ENCODE results near the gene NOTCH1. TPM values are rescaled to one million over a fixed set of nuclear protein-coding genes. Genes with fewer than 3 reads are reported as not detected.

Gene NOTCH1
- total RNA-seq, 1 experiment from 2014 or later: 28.5 TPM

GRCh38 chr9:136508729-136509500 lies 36.9 kb downstream of the NOTCH1 start:
- Histone ChIP-seq H3K27ac (no peak overlapping the region), H3K36me3 (peaks cover 46% of the 10 kb centered on the region), H3K4me3 (no peak overlapping the region), H3K4me1 (no peaks in the 10 kb centered on the region), H3K27me3 (no peaks in the 10 kb centered on the region), H3K9me3 (replicated peaks) (no peaks in the 10 kb centered on the region)
- DNase-seq: no peak

- Histone ChIP-seq H3K27ac (no peak overlapping the region), H3K36me3 (peaks cover 39% of the 10 kb centered on the region), H3K4me3 (no peak overlapping the region), H3K4me1 (no peaks in the 10 kb centered on the region), H3K9me3 (replicated peaks) (no peaks in the 10 kb centered on the region), H3K27me3 (no peaks in the 10 kb centered on the region)
- DNase-seq: no peak
These were observed 37.9 kb downstream of the NOTCH1 start for GRCh38 chr9:136507992-136508375.

- Histone ChIP-seq H3K9me3 (replicated peaks) (no peaks in the 10 kb centered on the region), H3K4me1 (no peaks in the 10 kb centered on the region), H3K4me3 (no peak overlapping the region), H3K27ac (no peak overlapping the region), H3K36me3 (peaks cover 36% of the 10 kb centered on the region), H3K27me3 (no peaks in the 10 kb centered on the region)
- DNase-seq: no peak
These were observed 38.4 kb downstream of the NOTCH1 start for GRCh38 chr9:136507221-136507991.

GRCh38 chr9:136506425-136506824 lies 39.4 kb downstream of the NOTCH1 start:
- H3K9me3 ChIP-seq (replicated peaks): no peaks in the 10 kb centered on the region
- no peaks in the 10 kb centered on the region for H3K27me3 ChIP-seq
- H3K4me3 ChIP-seq: no peak overlapping the region
- H3K36me3 ChIP-seq: peaks cover 34% of the 10 kb centered on the region
- no peaks in the 10 kb centered on the region for H3K4me1 ChIP-seq
- H3K27ac ChIP-seq: no peak overlapping the region
- no peak for DNase-seq

- no peak overlapping the region for H3K4me3 ChIP-seq
- no peaks in the 10 kb centered on the region for H3K9me3 ChIP-seq (replicated peaks)
- H3K36me3 ChIP-seq: peaks cover 39% of the 10 kb centered on the region
- H3K27ac ChIP-seq: no peak overlapping the region
- H3K4me1 ChIP-seq: no peaks in the 10 kb centered on the region
- no peaks in the 10 kb centered on the region for H3K27me3 ChIP-seq
- no peak for DNase-seq
These were observed 40.1 kb downstream of the NOTCH1 start for GRCh38 chr9:136505406-136506403.

GRCh38 chr9:136504512-136505348 lies 41.1 kb downstream of the NOTCH1 start:
- H3K27me3 ChIP-seq: no peaks in the 10 kb centered on the region
- H3K4me3 ChIP-seq: no peak overlapping the region
- H3K4me1 ChIP-seq: no peaks in the 10 kb centered on the region
- no peak for DNase-seq
- H3K9me3 ChIP-seq (replicated peaks): no peaks in the 10 kb centered on the region
- H3K36me3 ChIP-seq: peaks cover 46% of the 10 kb centered on the region
- H3K27ac ChIP-seq: no peak overlapping the region

- H3K4me1 ChIP-seq: no peaks in the 10 kb centered on the region
- H3K27ac ChIP-seq: no peak overlapping the region
- H3K27me3 ChIP-seq: no peaks in the 10 kb centered on the region
- no peak overlapping the region for H3K4me3 ChIP-seq
- H3K36me3 ChIP-seq: peaks cover 49% of the 10 kb centered on the region
- DNase-seq: no peak
- no peaks in the 10 kb centered on the region for H3K9me3 ChIP-seq (replicated peaks)
These were observed 42.8 kb downstream of the NOTCH1 start for GRCh38 chr9:136502940-136503550.

GRCh38 chr9:136502196-136502595 lies 43.7 kb downstream of the NOTCH1 start:
- no peak for DNase-seq
- Histone ChIP-seq H3K27ac (no peak overlapping the region), H3K4me1 (no peaks in the 10 kb centered on the region), H3K36me3 (peaks cover 42% of the 10 kb centered on the region), H3K27me3 (no peaks in the 10 kb centered on the region), H3K9me3 (replicated peaks) (no peaks in the 10 kb centered on the region), H3K4me3 (no peak overlapping the region)

- Histone ChIP-seq H3K36me3 (peaks cover 37% of the 10 kb centered on the region), H3K27ac (no peak overlapping the region), H3K9me3 (replicated peaks) (no peaks in the 10 kb centered on the region), H3K27me3 (no peaks in the 10 kb centered on the region), H3K4me1 (no peaks in the 10 kb centered on the region), H3K4me3 (no peak overlapping the region)
- no peak for DNase-seq
These were observed 44.2 kb downstream of the NOTCH1 start for GRCh38 chr9:136501686-136502085.

- H3K4me3 ChIP-seq: no peak overlapping the region
- no peaks in the 10 kb centered on the region for H3K4me1 ChIP-seq
- no peaks in the 10 kb centered on the region for H3K9me3 ChIP-seq (replicated peaks)
- H3K27ac ChIP-seq: no peak overlapping the region
- H3K36me3 ChIP-seq: peaks cover 36% of the 10 kb centered on the region
- no peak for DNase-seq
- no peaks in the 10 kb centered on the region for H3K27me3 ChIP-seq
These were observed 45.6 kb downstream of the NOTCH1 start for GRCh38 chr9:136499935-136500910.

- no peak overlapping the region for H3K4me3 ChIP-seq
- no peaks in the 10 kb centered on the region for H3K9me3 ChIP-seq (replicated peaks)
- no peaks in the 10 kb centered on the region for H3K4me1 ChIP-seq
- H3K36me3 ChIP-seq: peaks cover 34% of the 10 kb centered on the region
- no peak for DNase-seq
- no peaks in the 10 kb centered on the region for H3K27me3 ChIP-seq
- H3K27ac ChIP-seq: no peak overlapping the region
These were observed 46.5 kb downstream of the NOTCH1 start for GRCh38 chr9:136499071-136499934.

Data from SJCRH30 (cell line).